IMR-90 (cell line): ENCODE results near the gene AHI1. TPM values are rescaled to one million over a fixed set of nuclear protein-coding genes. Genes with fewer than 3 reads are reported as not detected.

ENCODE experiments used
- ATAC-seq: fragments of 200-7000 bp; cut with Tn5 transposase; 2 replicates; pipeline ENCODE4 v1.9.1; 2020; ENCODE audit warnings: low read depth, mild to moderate bottlenecking, moderate library complexity
- BruUV-seq: library from RNA; stranded (reverse); fragments of 400-500 nt; replicated peaks from 2 replicates; lab custom pipeline; 2021; lab: Mats Ljungman, UMichigan
- CTCF ChIA-PET: fragments of 300-600 bp; formaldehyde crosslinking; extraction: SDS; loops from one replicate; lab custom pipeline; 2021; ENCODE audit warnings: antibody characterized with exemption; lab: Yijun Ruan, JAX
- POLR2A ChIA-PET: fragments of 300-600 bp; sonication (Branson Sonifier 250); formaldehyde crosslinking; loops from one replicate; lab custom pipeline; 2022; ENCODE audit warnings: antibody characterized with exemption; ENCODE audit not compliant: unreplicated experiment; lab: Charles Lee
- DNase-seq: peaks from one replicate; pipeline ENCODE4 v3.0.0; 2013
- H2AFZ ChIP-seq: replicated peaks from 2 replicates; pipeline ENCODE3; 2013; ENCODE audit warnings: low read length, mild to moderate bottlenecking; ENCODE audit not compliant: poor library complexity
- H2AK5ac ChIP-seq: 2 replicates; pipeline ENCODE4 v1.6.1; 2013; ENCODE audit warnings: low read depth, low read length, inconsistent platforms
- H2AK9ac ChIP-seq: replicated peaks from 2 replicates; pipeline ENCODE3; 2013; ENCODE audit warnings: mild to moderate bottlenecking, low read depth, low read length, moderate library complexity; ENCODE audit not compliant: poor library complexity
- H2BK120ac ChIP-seq: 2 replicates; pipeline ENCODE4 v1.6.1; 2013; ENCODE audit warnings: low read depth, low read length, inconsistent platforms
- H2BK15ac ChIP-seq: 3 replicates; pipeline ENCODE4 v1.6.1; 2013; ENCODE audit warnings: low read depth, low read length, inconsistent platforms
- H2BK20ac ChIP-seq: 2 replicates; pipeline ENCODE4 v1.6.1; 2013; ENCODE audit warnings: low read depth, mild to moderate bottlenecking, inconsistent platforms, low read length, moderate library complexity
- H2BK5ac ChIP-seq: 2 replicates; pipeline ENCODE4 v1.6.1; 2013; ENCODE audit warnings: mild to moderate bottlenecking, low read depth, low read length, inconsistent platforms; ENCODE audit not compliant: poor library complexity, severe bottlenecking
- H3K14ac ChIP-seq: replicated peaks from 2 replicates; pipeline ENCODE4 v1.6.1; 2013; ENCODE audit warnings: low read depth, low read length, inconsistent platforms
- H3K18ac ChIP-seq: 2 replicates; pipeline ENCODE4 v1.6.1; 2013; ENCODE audit warnings: low read depth, low read length, control low read depth
- H3K23ac ChIP-seq: 2 replicates; pipeline ENCODE4 v1.6.1; 2013; ENCODE audit warnings: low read depth, low read length, inconsistent platforms
- H3K27ac ChIP-seq: 2 replicates; pipeline ENCODE4 v1.5.1; 2013; ENCODE audit warnings: mild to moderate bottlenecking, control low read depth, low read length; ENCODE audit not compliant: insufficient read depth
- H3K27me3 ChIP-seq: 2 replicates; pipeline ENCODE4 v1.6.1; 2013; ENCODE audit warnings: low read length; ENCODE audit not compliant: control insufficient read depth, insufficient read depth
- H3K36me3 ChIP-seq: 2 replicates; pipeline ENCODE4 v1.6.1; 2013; ENCODE audit warnings: low read length, mixed read lengths; ENCODE audit not compliant: control insufficient read depth, insufficient read depth
- H3K4ac ChIP-seq: 2 replicates; pipeline ENCODE4 v1.6.1; 2013; ENCODE audit warnings: low read depth, low read length, inconsistent platforms
- H3K4me1 ChIP-seq: 2 replicates; pipeline ENCODE4 v1.6.1; 2013; ENCODE audit warnings: low read length, mixed read lengths; ENCODE audit not compliant: control insufficient read depth, insufficient read depth
- H3K4me2 ChIP-seq: 2 replicates; pipeline ENCODE4 v1.6.1; 2013; ENCODE audit warnings: low read depth, mild to moderate bottlenecking, control low read depth, low read length, moderate library complexity
- H3K4me3 ChIP-seq: 2 replicates; pipeline ENCODE4 v1.5.1; 2013; ENCODE audit warnings: low read depth, mild to moderate bottlenecking, control low read depth, low read length, moderate library complexity; ENCODE audit not compliant: insufficient read depth
- H3K56ac ChIP-seq: 2 replicates; pipeline ENCODE4 v1.6.1; 2013; ENCODE audit warnings: low read length, inconsistent platforms; ENCODE audit not compliant: insufficient read depth; ENCODE audit errors: extremely low read depth
- H3K79me1 ChIP-seq, 2 experiments: 2 replicates each; pipeline ENCODE4 v1.6.1; 2013; ENCODE audit warnings: low read length in 2 of 2, inconsistent platforms in 1 of 2, low read depth in 1 of 2
- H3K9ac ChIP-seq: 2 replicates; pipeline ENCODE4 v1.6.1; 2013; ENCODE audit warnings: low read depth, low read length, control low read depth
- H3K9me1 ChIP-seq: 2 replicates; pipeline ENCODE4 v1.6.1; 2013; ENCODE audit warnings: low read length, inconsistent platforms; ENCODE audit not compliant: insufficient read depth
- H3K9me3 ChIP-seq: 2 replicates; pipeline ENCODE4 v1.6.1; 2013; ENCODE audit warnings: low read length; ENCODE audit not compliant: control insufficient read depth, insufficient read depth
- H4K20me1 ChIP-seq: 2 replicates; pipeline ENCODE4 v1.6.1; 2013; ENCODE audit warnings: low read length, inconsistent platforms; ENCODE audit not compliant: insufficient read depth
- H4K5ac ChIP-seq: 2 replicates; pipeline ENCODE4 v1.6.1; 2013; ENCODE audit warnings: mild to moderate bottlenecking, low read depth, low read length, control low read depth
- H4K8ac ChIP-seq, 2 experiments: 2 replicates each; pipeline ENCODE4 v1.6.1; 2013; ENCODE audit warnings: low read depth in 2 of 2, low read length in 2 of 2, control low read depth in 1 of 2, inconsistent platforms in 1 of 2
- H4K91ac ChIP-seq: 2 replicates; pipeline ENCODE4 v1.6.1; 2013; ENCODE audit warnings: low read depth, low read length, inconsistent platforms; ENCODE audit not compliant: insufficient read depth
- BHLHE40 ChIP-seq: fragments of 150-350 bp; IDR thresholded peaks from 2 replicates; pipeline ENCODE4 v1.6.1; 2016; ENCODE audit warnings: mild to moderate bottlenecking, low read depth, low read length
- CEBPB ChIP-seq: IDR thresholded peaks from 2 replicates; pipeline ENCODE4 v1.6.1; 2012; ENCODE audit warnings: low read depth, low read length, improper control_type of control experiment
- MAFK ChIP-seq: IDR thresholded peaks from 2 replicates; pipeline ENCODE4 v1.6.1; 2012; ENCODE audit warnings: low read depth, low read length, improper control_type of control experiment
- MAZ ChIP-seq: IDR thresholded peaks from 2 replicates; pipeline ENCODE4 v1.6.1; 2012; ENCODE audit warnings: low read depth, mild to moderate bottlenecking, low read length, improper control_type of control experiment, moderate library complexity, borderline replicate concordance
- MXI1 ChIP-seq: IDR thresholded peaks from 2 replicates; pipeline ENCODE4 v1.6.1; 2012; ENCODE audit warnings: low read depth, mild to moderate bottlenecking, low read length, moderate library complexity, borderline replicate concordance
- POLR2A ChIP-seq: IDR thresholded peaks from 2 replicates; pipeline ENCODE4 v1.6.1; 2012; ENCODE audit warnings: mild to moderate bottlenecking, low read depth, low read length
- RCOR1 ChIP-seq: IDR thresholded peaks from 2 replicates; pipeline ENCODE4 v1.6.1; 2012; ENCODE audit warnings: mild to moderate bottlenecking, low read length, improper control_type of control experiment; ENCODE audit not compliant: insufficient replicate concordance
- SMC3 ChIP-seq: fragments of 150-350 bp; IDR thresholded peaks from 2 replicates; pipeline ENCODE4 v1.6.1; 2016; ENCODE audit warnings: low read depth, mild to moderate bottlenecking, antibody characterized with exemption, low read length, moderate library complexity
- WGBS, 2 experiments: methylation state at CpG; one replicate each; pipeline versions ENCODE4 v1.1.5 to v1.1.7; 2013; ENCODE audit warnings: missing lambda C conversion rate in 2 of 2; ENCODE audit not compliant: insufficient read length in 1 of 2; ENCODE audit errors: extremely low coverage in 2 of 2; 5-methylcytosine and 5-hydroxymethylcytosine counted together
- dilution Hi-C: fragments of 300-500 bp; cut with HindIII; formaldehyde crosslinking; loops from one replicate; pipeline ENCODE4 v1.14.3; 2018; ENCODE audit warnings: low sequenced_read_pairs; ENCODE audit not compliant: unreplicated experiment
- in situ Hi-C: fragments of 300-500 bp; cut with MboI; formaldehyde crosslinking; loops from 3 replicates; pipeline ENCODE4 v1.14.3; 2019; ENCODE audit warnings: low sequenced_read_pairs, inconsistent platforms, mixed read lengths
- intact Hi-C: fragments of 100-400 bp; cut with micrococcal nuclease; formaldehyde crosslinking; loops from 2 replicates; pipeline ENCODE4 v1.10.0; 2022
- polyA plus RNA-seq, 3 experiments: library from polyadenylated mRNA; depleted of rRNA; stranded (reverse); fragments of >200 nt; gene quantifications; 2 replicates each; pipeline ENCODE4 v1.2.3, GENCODE V29; 2012; ENCODE audit warnings: low replicate concordance in 1 of 3
- total RNA-seq: library from RNA; depleted of rRNA; stranded (reverse); fragments of >200 nt; gene quantifications from 2 replicates; pipeline ENCODE4 v1.2.3, GENCODE V29; 2012
- TF ChIP-seq, protein P1 (sequence below): conservative IDR thresholded peaks from 2 replicates; pipeline ENCODE4 v1.5.1; 2012; ENCODE audit warnings: mild to moderate bottlenecking, low read depth, low read length, improper control_type of control experiment

The AHI1 gene
- total and polyA plus RNA-seq, 2 of the 4 experiments (the other 2 are of a cell fraction), result 9.5 to 19.4 TPM

DNA sequence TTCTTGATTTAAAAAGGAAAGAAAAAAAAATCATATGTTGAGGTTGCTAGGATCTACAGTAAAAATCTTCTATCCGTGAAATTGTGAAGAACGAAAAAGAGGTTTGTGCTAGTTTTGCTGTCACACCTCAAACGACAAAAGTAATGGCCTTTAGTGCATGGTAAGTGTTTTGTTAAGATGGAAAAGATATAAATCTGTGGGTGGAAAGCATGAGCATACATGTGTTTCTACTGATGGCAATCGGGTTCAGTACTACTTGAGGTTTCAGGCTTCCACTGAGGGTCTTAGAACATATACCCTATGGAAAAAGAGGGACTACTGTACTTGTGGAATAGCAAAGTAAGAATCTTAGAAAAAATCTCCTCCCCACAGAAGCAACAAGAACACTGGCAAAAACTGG lies 58.0 kb downstream of the AHI1 start:
- Histone ChIP-seq H2BK120ac (no peak overlapping the region), H2AK5ac (no peak overlapping the region), H2AK9ac (no peak overlapping the region), H3K9ac (no peak overlapping the region), H3K4me2 (no peak overlapping the region), H3K27me3 (no peaks in the 10 kb centered on the region), H3K56ac (no peak overlapping the region), H3K4ac (no peak overlapping the region), H2AFZ (no peak overlapping the region), H3K9me3 (no peaks in the 10 kb centered on the region), H3K4me1 (no peaks in the 10 kb centered on the region), H2BK5ac (no peak overlapping the region), H4K91ac (no peak overlapping the region), H3K79me1 (peaks cover 0 to 5% of the 10 kb centered on the region in 2 experiments; a peak in 3 of 4 replicates), H4K5ac (no peak overlapping the region), H3K36me3 (peaks cover 7% of the 10 kb centered on the region; the same call in 1 of the 2 replicates), H2BK20ac (no peak overlapping the region), H4K8ac (no peak overlapping the region), H3K14ac (no peak overlapping the region), H3K9me1 (no peaks in the 10 kb centered on the region), H3K27ac (no peak overlapping the region), H4K20me1 (no peaks in the 10 kb centered on the region), H3K23ac (no peak overlapping the region), H2BK15ac (no peak overlapping the region), H3K18ac (no peak overlapping the region), H3K4me3 (no peak overlapping the region)
- dilution Hi-C loops, result no loop called here
- TF ChIP-seq BHLHE40, result no peak
- no peak for TF ChIP-seq MAFK
- TF ChIP-seq RCOR1, result no peak
- TF ChIP-seq MXI1, result no peak
- TF ChIP-seq POLR2A, result no peak
- no peak for TF ChIP-seq MAZ
- TF ChIP-seq, protein P1, sequence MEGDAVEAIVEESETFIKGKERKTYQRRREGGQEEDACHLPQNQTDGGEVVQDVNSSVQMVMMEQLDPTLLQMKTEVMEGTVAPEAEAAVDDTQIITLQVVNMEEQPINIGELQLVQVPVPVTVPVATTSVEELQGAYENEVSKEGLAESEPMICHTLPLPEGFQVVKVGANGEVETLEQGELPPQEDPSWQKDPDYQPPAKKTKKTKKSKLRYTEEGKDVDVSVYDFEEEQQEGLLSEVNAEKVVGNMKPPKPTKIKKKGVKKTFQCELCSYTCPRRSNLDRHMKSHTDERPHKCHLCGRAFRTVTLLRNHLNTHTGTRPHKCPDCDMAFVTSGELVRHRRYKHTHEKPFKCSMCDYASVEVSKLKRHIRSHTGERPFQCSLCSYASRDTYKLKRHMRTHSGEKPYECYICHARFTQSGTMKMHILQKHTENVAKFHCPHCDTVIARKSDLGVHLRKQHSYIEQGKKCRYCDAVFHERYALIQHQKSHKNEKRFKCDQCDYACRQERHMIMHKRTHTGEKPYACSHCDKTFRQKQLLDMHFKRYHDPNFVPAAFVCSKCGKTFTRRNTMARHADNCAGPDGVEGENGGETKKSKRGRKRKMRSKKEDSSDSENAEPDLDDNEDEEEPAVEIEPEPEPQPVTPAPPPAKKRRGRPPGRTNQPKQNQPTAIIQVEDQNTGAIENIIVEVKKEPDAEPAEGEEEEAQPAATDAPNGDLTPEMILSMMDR, result no peak
- no peak for TF ChIP-seq SMC3
- no peak for TF ChIP-seq CEBPB
- WGBS, 2 experiments, result 100% methylated on average over 1 of the region's 4 CpGs; no CpG with 5 or more reads in 1 of the 2 experiments
- in situ Hi-C loops, result loop anchor here (25.0 kb wide), 1 partner anchor 1302 kb away; no protein-coding TSS in a partner anchor
- ChIA-PET CTCF (no interaction called here), POLR2A (no interaction called here)
- intact Hi-C loops, result no loop called here
- BruUV-seq, result no TSS peak
- DNase-seq (no peak), ATAC-seq (no peak)
